Calu3 (cell line): ENCODE results near the gene TFAP2A. TPM values are rescaled to one million over a fixed set of nuclear protein-coding genes. Genes with fewer than 3 reads are reported as not detected.

Experiments
- BruUV-seq: library from RNA; stranded (reverse); fragments of 400-500 nt; replicated peaks from 2 replicates; lab custom pipeline; 2021; lab: Mats Ljungman, UMichigan
- CTCF ChIA-PET: fragments of 300-600 bp; sonication (Branson Sonifier 250); formaldehyde crosslinking; loops from one replicate; lab custom pipeline; 2022; ENCODE audit warnings: antibody characterized with exemption; lab: Charles Lee
- DNase-seq: peaks from one replicate; pipeline ENCODE4 v3.0.0; 2022
- H3K27ac Mint-ChIP-seq: one replicate; pipeline ENCODE4 v1.8.0; 2022; ENCODE audit warnings: mixed read lengths; ENCODE audit not compliant: unreplicated experiment
- H3K27me3 Mint-ChIP-seq: one replicate; pipeline ENCODE4 v1.8.0; 2022; ENCODE audit warnings: mixed read lengths; ENCODE audit not compliant: unreplicated experiment
- H3K36me3 Mint-ChIP-seq: one replicate; pipeline ENCODE4 v1.8.0; 2022; ENCODE audit warnings: mild to moderate bottlenecking, moderate library complexity, mixed read lengths; ENCODE audit not compliant: insufficient read depth, unreplicated experiment
- H3K4me1 Mint-ChIP-seq: one replicate; pipeline ENCODE4 v1.8.0; 2022; ENCODE audit warnings: mild to moderate bottlenecking, low read depth, mixed read lengths; ENCODE audit not compliant: unreplicated experiment
- H3K4me3 Mint-ChIP-seq: one replicate; pipeline ENCODE4 v1.8.0; 2022; ENCODE audit warnings: mild to moderate bottlenecking, low read depth, moderate library complexity, mixed read lengths; ENCODE audit not compliant: unreplicated experiment
- H3K9me3 Mint-ChIP-seq: one replicate; pipeline ENCODE4 v1.8.0; 2022; ENCODE audit warnings: low read depth, mixed read lengths; ENCODE audit not compliant: unreplicated experiment
- intact Hi-C: fragments of 100-400 bp; cut with micrococcal nuclease; formaldehyde crosslinking; loops from one replicate; pipeline ENCODE4 v1.10.0; 2022; ENCODE audit not compliant: unreplicated experiment
- total RNA-seq: library from RNA; stranded (reverse); gene quantifications from 2 replicates; pipeline ENCODE4 v1.2.3, GENCODE V29; 2022
- TF ChIP-seq, protein P1 (sequence below): fragments of 200-600 bp; IDR thresholded peaks from one replicate; pipeline ENCODE4 v1.8.0; 2022; ENCODE audit warnings: antibody characterized with exemption; ENCODE audit not compliant: unreplicated experiment

The TFAP2A gene
- total RNA-seq, 1 experiment from 2014 or later = 74.7 TPM

DNA sequence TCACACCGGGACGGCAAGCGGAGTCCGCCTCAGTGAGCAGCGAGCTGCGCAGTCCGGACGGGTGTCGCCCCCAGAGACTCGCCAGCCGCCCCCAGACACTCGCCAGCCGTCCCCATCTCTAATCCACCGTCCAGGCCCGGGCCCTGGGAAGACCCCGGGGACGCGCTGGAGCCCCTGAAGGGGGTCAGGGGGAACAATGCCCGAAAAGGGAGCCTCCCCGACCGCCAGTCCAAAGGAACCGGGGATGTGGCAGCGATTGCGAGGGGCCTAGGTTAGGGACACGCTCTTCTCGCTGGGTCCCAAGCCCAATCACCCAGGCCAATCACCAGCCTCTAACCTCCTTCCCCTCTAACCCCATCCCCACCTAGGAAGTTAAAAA lies 33.1 kb downstream of the TFAP2A start:
- TF ChIP-seq, protein P1, sequence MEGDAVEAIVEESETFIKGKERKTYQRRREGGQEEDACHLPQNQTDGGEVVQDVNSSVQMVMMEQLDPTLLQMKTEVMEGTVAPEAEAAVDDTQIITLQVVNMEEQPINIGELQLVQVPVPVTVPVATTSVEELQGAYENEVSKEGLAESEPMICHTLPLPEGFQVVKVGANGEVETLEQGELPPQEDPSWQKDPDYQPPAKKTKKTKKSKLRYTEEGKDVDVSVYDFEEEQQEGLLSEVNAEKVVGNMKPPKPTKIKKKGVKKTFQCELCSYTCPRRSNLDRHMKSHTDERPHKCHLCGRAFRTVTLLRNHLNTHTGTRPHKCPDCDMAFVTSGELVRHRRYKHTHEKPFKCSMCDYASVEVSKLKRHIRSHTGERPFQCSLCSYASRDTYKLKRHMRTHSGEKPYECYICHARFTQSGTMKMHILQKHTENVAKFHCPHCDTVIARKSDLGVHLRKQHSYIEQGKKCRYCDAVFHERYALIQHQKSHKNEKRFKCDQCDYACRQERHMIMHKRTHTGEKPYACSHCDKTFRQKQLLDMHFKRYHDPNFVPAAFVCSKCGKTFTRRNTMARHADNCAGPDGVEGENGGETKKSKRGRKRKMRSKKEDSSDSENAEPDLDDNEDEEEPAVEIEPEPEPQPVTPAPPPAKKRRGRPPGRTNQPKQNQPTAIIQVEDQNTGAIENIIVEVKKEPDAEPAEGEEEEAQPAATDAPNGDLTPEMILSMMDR = no peak
- H3K4me1 Mint-ChIP-seq = peaks cover 7% of the 10 kb centered on the region
- H3K36me3 Mint-ChIP-seq = peaks cover 11% of the 10 kb centered on the region
- BruUV-seq = no TSS peak
- H3K27me3 Mint-ChIP-seq = no peaks in the 10 kb centered on the region
- H3K27ac Mint-ChIP-seq = no peak overlapping the region
- DNase-seq = no peak
- no peak overlapping the region for H3K4me3 Mint-ChIP-seq
- H3K9me3 Mint-ChIP-seq = no peaks in the 10 kb centered on the region
- CTCF ChIA-PET = no interaction called here
- intact Hi-C loops = no loop called here

DNA sequence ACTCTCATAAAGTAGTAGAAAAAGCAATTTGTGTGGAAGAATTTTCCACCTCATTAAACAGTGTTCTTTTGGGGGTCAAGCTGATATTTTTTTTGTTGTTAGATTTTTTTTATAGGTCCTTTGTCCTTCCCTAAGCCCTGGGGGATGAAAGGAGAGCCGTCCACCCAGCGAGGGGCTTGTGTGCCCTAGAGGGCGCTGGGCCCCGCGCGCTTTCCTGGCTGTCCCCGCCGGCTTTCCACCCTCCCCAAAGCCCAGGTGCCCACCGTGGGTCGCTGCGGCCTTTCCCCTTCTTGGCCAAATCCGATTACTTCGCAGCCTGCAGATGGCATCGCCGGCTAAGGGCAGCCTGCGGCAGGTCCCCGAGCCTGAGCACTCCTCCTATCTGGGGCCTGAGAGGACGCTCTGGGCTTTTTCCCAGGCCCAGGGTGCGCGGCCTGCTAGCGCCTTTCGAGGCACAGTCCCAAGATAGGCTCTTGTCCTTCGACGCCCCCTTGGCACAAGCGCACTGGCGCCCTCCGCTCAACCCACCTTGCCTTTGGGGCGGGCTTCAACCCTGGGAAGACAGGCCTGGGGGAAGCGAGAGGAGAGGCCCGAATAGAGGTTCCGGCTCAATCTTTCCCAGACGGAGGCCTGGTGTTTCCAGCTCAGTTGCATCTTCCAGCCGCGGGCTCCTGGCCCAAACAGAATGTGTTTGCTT lies 33.6 kb downstream of the TFAP2A start:
- CTCF ChIA-PET = no interaction called here
- no peak overlapping the region for H3K27ac Mint-ChIP-seq
- H3K4me3 Mint-ChIP-seq = no peak overlapping the region
- DNase-seq = no peak
- no TSS peak for BruUV-seq
- intact Hi-C loops = no loop called here
- H3K27me3 Mint-ChIP-seq = no peaks in the 10 kb centered on the region
- H3K9me3 Mint-ChIP-seq = no peaks in the 10 kb centered on the region
- peaks cover 7% of the 10 kb centered on the region for H3K4me1 Mint-ChIP-seq
- H3K36me3 Mint-ChIP-seq = peaks cover 11% of the 10 kb centered on the region
- TF ChIP-seq, protein P1 = no peak

- no TSS peak for BruUV-seq
- CTCF ChIA-PET = interaction anchor here (0.6 kb wide), 1 partner anchor 1849 kb away, joined by 4 read pairs; no protein-coding TSS in a partner anchor
- peak overlapping the region; percentile 48 for H3K27ac Mint-ChIP-seq
- TF ChIP-seq, protein P1 = no peak
- peak; percentile 34 for DNase-seq
- intact Hi-C loops = loop anchor here (10.0 kb wide), 1 partner anchor 61 kb away; no protein-coding TSS in a partner anchor
- H3K4me1 Mint-ChIP-seq = peaks cover 29% of the 10 kb centered on the region
- H3K9me3 Mint-ChIP-seq = no peaks in the 10 kb centered on the region
- H3K36me3 Mint-ChIP-seq = peaks cover 5% of the 10 kb centered on the region
- H3K4me3 Mint-ChIP-seq = no peak overlapping the region
- no peaks in the 10 kb centered on the region for H3K27me3 Mint-ChIP-seq
These were observed 39.4 kb downstream of the TFAP2A start for GRCh38 chr6:10375391-10375969.

DNA sequence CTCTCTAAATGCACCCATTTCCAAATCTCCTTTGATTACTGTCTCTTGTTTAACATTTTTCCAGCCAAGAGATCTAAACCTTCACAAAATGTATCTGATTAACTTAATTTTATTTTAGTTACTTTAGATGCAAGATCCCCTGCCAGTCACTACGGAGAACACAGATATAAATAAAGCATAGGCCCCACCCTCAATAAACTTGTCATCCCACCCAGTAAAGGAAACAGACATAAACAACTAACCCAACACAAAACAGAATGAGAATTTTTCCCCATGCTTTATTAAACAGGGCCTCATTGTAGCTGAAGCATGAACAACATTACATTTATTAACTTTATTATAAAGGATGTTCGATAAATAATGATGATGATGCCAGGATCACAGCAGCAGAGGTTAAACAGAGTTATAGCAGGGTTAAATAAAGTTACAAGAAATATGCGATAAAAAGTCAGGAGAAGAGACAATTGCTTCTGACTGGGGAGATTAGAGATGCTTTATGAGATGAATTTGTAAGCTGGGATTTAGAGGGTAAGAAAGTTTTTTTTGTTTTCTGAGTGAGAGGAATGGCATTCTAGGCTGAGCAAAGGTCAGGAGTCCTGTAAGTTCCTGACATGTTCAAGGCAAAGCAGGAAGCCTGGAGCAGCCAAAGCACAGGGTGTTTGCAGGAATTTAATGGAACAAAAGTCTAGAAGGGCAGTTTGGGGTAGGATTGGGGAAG lies 41.1 kb downstream of the TFAP2A start:
- Mint-ChIP-seq H3K4me1 (peaks cover 29% of the 10 kb centered on the region), H3K27ac (peak overlapping the region; percentile 48), H3K36me3 (peaks cover 5% of the 10 kb centered on the region), H3K9me3 (no peaks in the 10 kb centered on the region), H3K27me3 (no peaks in the 10 kb centered on the region), H3K4me3 (peak overlapping the region; percentile 2)
- TF ChIP-seq, protein P1 = no peak
- intact Hi-C loops = loop anchor here (10.0 kb wide), 1 partner anchor 59 kb away; no protein-coding TSS in a partner anchor
- DNase-seq = peak; percentile 6
- BruUV-seq = no TSS peak
- CTCF ChIA-PET = no interaction called here
